BE2C (cell line): ENCODE measurements around the gene CAMK2D.

Source experiments
- DNase-seq: peaks from one replicate; pipeline ENCODE4 v3.0.0-alpha.2; 2020
- H3K27me3 ChIP-seq: fragments of 250-450 bp; sonication (Bioruptor Pico); 2 replicates; pipeline ENCODE4 v1.5.1; 2020; ENCODE audit warnings: mild to moderate bottlenecking
- H3K36me3 ChIP-seq: fragments of 250-450 bp; sonication (Bioruptor Pico); 2 replicates; pipeline ENCODE4 v1.5.1; 2020; ENCODE audit warnings: mild to moderate bottlenecking
- H3K4me1 ChIP-seq: fragments of 250-450 bp; sonication (Bioruptor Pico); 2 replicates; pipeline ENCODE4 v1.5.1; 2020
- H3K4me3 ChIP-seq: 2 replicates; pipeline ENCODE4 v1.5.1; 2011; ENCODE audit warnings: low read depth, low read length
- H3K9me3 ChIP-seq: fragments of 250-450 bp; sonication (Bioruptor Pico); 2 replicates; pipeline ENCODE4 v1.5.1; 2020
- CTCF ChIP-seq: IDR thresholded peaks from 2 replicates; pipeline ENCODE4 v1.5.1; 2012; ENCODE audit warnings: mild to moderate bottlenecking, low read depth, low read length

The CAMK2D gene

DNA sequence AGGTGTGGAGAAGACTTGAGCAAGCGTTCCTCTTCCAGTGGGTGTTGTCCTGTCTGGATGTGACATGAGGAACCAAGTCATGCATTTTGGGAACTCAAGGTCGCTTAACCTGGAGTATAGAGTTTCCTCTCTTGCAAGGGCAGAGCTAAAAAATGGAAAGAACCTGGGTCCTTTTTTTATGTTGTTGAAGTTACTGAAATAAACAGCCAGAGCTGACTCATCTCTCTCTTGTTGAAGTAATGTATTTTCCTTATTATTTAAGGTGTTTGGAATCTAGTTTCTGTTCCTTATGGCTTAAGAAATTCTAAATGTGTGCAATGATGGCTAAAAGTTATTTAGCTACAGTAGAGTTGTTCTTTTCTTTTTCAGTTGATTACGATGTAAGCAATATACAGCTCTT is 314.5 kb downstream of the CAMK2D start:
- Histone ChIP-seq H3K4me3 (no peak overlapping the region), H3K36me3 (no peaks in the 10 kb centered on the region), H3K9me3 (no peaks in the 10 kb centered on the region), H3K4me1 (no peaks in the 10 kb centered on the region), H3K27me3 (no peaks in the 10 kb centered on the region)
- TF ChIP-seq CTCF: no peak
- no peak for DNase-seq

GRCh38 chr4:113446019-113446418 is 315.5 kb downstream of the CAMK2D start:
- DNase-seq: no peak
- Histone ChIP-seq H3K9me3 (no peaks in the 10 kb centered on the region), H3K4me1 (no peaks in the 10 kb centered on the region), H3K4me3 (no peak overlapping the region), H3K27me3 (no peaks in the 10 kb centered on the region), H3K36me3 (no peaks in the 10 kb centered on the region)
- TF ChIP-seq CTCF: no peak

GRCh38 chr4:113445286-113445685 is 316.3 kb downstream of the CAMK2D start:
- Histone ChIP-seq H3K4me3 (no peak overlapping the region), H3K9me3 (no peaks in the 10 kb centered on the region), H3K4me1 (no peaks in the 10 kb centered on the region), H3K36me3 (no peaks in the 10 kb centered on the region), H3K27me3 (no peaks in the 10 kb centered on the region)
- no peak for TF ChIP-seq CTCF
- DNase-seq: no peak

GRCh38 chr4:113444386-113444785 is 317.2 kb downstream of the CAMK2D start:
- Histone ChIP-seq H3K36me3 (no peaks in the 10 kb centered on the region), H3K27me3 (no peaks in the 10 kb centered on the region), H3K4me3 (no peak overlapping the region), H3K4me1 (no peaks in the 10 kb centered on the region), H3K9me3 (no peaks in the 10 kb centered on the region)
- TF ChIP-seq CTCF: no peak
- DNase-seq: no peak

GRCh38 chr4:113442826-113443225 is 318.7 kb downstream of the CAMK2D start:
- DNase-seq: no peak
- no peak for TF ChIP-seq CTCF
- Histone ChIP-seq H3K27me3 (no peaks in the 10 kb centered on the region), H3K9me3 (no peaks in the 10 kb centered on the region), H3K4me3 (no peak overlapping the region), H3K4me1 (no peaks in the 10 kb centered on the region), H3K36me3 (no peaks in the 10 kb centered on the region)

- no peaks in the 10 kb centered on the region for H3K36me3 ChIP-seq
- H3K27me3 ChIP-seq: no peaks in the 10 kb centered on the region
- peaks cover 17% of the 10 kb centered on the region for H3K4me1 ChIP-seq
- no peak for TF ChIP-seq CTCF
- DNase-seq: no peak
- no peak overlapping the region for H3K4me3 ChIP-seq
- H3K9me3 ChIP-seq: no peaks in the 10 kb centered on the region
These were observed 321.2 kb downstream of the CAMK2D start for GRCh38 chr4:113440371-113440770.
